ENCODE measurements around the gene PIEZO2.

DNA sequence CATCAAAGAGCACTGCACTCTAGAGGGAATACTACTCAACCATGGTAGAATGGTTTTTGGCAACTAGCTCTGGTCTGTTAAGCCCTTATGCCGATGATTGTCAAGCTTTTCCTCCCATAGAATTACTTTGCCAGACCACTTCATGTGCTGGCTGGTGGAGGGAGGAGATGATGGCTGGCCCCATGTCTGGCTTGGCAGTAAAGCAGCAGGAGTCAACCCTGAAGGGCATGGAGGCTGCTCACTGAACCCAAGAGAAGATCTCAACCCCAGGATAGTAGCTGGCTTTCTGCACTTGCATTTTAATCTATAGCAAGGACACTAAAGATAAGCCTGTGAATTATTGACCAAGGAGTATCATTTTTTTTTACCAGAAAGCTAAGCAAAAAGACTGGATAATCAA lies 309.9 kb downstream of the PIEZO2 start:
- TF ChIP-seq, protein P1, sequence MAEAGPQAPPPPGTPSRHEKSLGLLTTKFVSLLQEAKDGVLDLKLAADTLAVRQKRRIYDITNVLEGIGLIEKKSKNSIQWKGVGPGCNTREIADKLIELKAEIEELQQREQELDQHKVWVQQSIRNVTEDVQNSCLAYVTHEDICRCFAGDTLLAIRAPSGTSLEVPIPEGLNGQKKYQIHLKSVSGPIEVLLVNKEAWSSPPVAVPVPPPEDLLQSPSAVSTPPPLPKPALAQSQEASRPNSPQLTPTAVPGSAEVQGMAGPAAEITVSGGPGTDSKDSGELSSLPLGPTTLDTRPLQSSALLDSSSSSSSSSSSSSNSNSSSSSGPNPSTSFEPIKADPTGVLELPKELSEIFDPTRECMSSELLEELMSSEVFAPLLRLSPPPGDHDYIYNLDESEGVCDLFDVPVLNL (CRISPR knock-in tag; IDR thresholded peaks at IDR 0.05; ENCODE audit: borderline replicate concordance, low read depth) = no peak
- TF ChIP-seq, protein P2, sequence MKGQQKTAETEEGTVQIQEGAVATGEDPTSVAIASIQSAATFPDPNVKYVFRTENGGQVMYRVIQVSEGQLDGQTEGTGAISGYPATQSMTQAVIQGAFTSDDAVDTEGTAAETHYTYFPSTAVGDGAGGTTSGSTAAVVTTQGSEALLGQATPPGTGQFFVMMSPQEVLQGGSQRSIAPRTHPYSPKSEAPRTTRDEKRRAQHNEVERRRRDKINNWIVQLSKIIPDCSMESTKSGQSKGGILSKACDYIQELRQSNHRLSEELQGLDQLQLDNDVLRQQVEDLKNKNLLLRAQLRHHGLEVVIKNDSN (CRISPR knock-in tag; IDR thresholded peaks at IDR 0.05) = no peak
- TF ChIP-seq CREB1 (CRISPR knock-in tag; IDR thresholded peaks at IDR 0.05) (no peak), SMAD3 (CRISPR knock-in tag; IDR thresholded peaks at IDR 0.05; ENCODE audit: borderline replicate concordance) (no peak), OVOL2 (CRISPR knock-in tag; IDR thresholded peaks at IDR 0.05; ENCODE audit: borderline replicate concordance) (no peak), TCF7 (CRISPR knock-in tag; IDR thresholded peaks at IDR 0.05; ENCODE audit: low read depth) (no peak), NFYB (CRISPR knock-in tag; conservative IDR thresholded peaks at IDR 0.05; ENCODE audit: low read depth) (no peak)
- TF ChIP-seq, protein P3, sequence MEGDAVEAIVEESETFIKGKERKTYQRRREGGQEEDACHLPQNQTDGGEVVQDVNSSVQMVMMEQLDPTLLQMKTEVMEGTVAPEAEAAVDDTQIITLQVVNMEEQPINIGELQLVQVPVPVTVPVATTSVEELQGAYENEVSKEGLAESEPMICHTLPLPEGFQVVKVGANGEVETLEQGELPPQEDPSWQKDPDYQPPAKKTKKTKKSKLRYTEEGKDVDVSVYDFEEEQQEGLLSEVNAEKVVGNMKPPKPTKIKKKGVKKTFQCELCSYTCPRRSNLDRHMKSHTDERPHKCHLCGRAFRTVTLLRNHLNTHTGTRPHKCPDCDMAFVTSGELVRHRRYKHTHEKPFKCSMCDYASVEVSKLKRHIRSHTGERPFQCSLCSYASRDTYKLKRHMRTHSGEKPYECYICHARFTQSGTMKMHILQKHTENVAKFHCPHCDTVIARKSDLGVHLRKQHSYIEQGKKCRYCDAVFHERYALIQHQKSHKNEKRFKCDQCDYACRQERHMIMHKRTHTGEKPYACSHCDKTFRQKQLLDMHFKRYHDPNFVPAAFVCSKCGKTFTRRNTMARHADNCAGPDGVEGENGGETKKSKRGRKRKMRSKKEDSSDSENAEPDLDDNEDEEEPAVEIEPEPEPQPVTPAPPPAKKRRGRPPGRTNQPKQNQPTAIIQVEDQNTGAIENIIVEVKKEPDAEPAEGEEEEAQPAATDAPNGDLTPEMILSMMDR (IDR thresholded peaks at IDR 0.05) = no peak
- TF ChIP-seq, protein P4, sequence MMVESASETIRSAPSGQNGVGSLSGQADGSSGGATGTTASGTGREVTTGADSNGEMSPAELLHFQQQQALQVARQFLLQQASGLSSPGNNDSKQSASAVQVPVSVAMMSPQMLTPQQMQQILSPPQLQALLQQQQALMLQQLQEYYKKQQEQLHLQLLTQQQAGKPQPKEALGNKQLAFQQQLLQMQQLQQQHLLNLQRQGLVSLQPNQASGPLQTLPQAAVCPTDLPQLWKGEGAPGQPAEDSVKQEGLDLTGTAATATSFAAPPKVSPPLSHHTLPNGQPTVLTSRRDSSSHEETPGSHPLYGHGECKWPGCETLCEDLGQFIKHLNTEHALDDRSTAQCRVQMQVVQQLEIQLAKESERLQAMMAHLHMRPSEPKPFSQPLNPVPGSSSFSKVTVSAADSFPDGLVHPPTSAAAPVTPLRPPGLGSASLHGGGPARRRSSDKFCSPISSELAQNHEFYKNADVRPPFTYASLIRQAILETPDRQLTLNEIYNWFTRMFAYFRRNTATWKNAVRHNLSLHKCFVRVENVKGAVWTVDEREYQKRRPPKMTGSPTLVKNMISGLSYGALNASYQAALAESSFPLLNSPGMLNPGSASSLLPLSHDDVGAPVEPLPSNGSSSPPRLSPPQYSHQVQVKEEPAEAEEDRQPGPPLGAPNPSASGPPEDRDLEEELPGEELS (CRISPR knock-in tag; IDR thresholded peaks at IDR 0.05) = no peak
- TF ChIP-seq, protein P5, sequence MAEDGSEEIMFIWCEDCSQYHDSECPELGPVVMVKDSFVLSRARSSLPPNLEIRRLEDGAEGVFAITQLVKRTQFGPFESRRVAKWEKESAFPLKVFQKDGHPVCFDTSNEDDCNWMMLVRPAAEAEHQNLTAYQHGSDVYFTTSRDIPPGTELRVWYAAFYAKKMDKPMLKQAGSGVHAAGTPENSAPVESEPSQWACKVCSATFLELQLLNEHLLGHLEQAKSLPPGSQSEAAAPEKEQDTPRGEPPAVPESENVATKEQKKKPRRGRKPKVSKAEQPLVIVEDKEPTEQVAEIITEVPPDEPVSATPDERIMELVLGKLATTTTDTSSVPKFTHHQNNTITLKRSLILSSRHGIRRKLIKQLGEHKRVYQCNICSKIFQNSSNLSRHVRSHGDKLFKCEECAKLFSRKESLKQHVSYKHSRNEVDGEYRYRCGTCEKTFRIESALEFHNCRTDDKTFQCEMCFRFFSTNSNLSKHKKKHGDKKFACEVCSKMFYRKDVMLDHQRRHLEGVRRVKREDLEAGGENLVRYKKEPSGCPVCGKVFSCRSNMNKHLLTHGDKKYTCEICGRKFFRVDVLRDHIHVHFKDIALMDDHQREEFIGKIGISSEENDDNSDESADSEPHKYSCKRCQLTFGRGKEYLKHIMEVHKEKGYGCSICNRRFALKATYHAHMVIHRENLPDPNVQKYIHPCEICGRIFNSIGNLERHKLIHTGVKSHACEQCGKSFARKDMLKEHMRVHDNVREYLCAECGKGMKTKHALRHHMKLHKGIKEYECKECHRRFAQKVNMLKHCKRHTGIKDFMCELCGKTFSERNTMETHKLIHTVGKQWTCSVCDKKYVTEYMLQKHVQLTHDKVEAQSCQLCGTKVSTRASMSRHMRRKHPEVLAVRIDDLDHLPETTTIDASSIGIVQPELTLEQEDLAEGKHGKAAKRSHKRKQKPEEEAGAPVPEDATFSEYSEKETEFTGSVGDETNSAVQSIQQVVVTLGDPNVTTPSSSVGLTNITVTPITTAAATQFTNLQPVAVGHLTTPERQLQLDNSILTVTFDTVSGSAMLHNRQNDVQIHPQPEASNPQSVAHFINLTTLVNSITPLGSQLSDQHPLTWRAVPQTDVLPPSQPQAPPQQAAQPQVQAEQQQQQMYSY (CRISPR knock-in tag; IDR thresholded peaks at IDR 0.05) = no peak
- TF ChIP-seq, protein P6, sequence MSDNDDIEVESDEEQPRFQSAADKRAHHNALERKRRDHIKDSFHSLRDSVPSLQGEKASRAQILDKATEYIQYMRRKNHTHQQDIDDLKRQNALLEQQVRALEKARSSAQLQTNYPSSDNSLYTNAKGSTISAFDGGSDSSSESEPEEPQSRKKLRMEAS (CRISPR knock-in tag; IDR thresholded peaks at IDR 0.05) = no peak
- TF ChIP-seq, protein P7, sequence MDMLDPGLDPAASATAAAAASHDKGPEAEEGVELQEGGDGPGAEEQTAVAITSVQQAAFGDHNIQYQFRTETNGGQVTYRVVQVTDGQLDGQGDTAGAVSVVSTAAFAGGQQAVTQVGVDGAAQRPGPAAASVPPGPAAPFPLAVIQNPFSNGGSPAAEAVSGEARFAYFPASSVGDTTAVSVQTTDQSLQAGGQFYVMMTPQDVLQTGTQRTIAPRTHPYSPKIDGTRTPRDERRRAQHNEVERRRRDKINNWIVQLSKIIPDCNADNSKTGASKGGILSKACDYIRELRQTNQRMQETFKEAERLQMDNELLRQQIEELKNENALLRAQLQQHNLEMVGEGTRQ (CRISPR knock-in tag; IDR thresholded peaks at IDR 0.05) = no peak
- TF ChIP-seq, protein P8, sequence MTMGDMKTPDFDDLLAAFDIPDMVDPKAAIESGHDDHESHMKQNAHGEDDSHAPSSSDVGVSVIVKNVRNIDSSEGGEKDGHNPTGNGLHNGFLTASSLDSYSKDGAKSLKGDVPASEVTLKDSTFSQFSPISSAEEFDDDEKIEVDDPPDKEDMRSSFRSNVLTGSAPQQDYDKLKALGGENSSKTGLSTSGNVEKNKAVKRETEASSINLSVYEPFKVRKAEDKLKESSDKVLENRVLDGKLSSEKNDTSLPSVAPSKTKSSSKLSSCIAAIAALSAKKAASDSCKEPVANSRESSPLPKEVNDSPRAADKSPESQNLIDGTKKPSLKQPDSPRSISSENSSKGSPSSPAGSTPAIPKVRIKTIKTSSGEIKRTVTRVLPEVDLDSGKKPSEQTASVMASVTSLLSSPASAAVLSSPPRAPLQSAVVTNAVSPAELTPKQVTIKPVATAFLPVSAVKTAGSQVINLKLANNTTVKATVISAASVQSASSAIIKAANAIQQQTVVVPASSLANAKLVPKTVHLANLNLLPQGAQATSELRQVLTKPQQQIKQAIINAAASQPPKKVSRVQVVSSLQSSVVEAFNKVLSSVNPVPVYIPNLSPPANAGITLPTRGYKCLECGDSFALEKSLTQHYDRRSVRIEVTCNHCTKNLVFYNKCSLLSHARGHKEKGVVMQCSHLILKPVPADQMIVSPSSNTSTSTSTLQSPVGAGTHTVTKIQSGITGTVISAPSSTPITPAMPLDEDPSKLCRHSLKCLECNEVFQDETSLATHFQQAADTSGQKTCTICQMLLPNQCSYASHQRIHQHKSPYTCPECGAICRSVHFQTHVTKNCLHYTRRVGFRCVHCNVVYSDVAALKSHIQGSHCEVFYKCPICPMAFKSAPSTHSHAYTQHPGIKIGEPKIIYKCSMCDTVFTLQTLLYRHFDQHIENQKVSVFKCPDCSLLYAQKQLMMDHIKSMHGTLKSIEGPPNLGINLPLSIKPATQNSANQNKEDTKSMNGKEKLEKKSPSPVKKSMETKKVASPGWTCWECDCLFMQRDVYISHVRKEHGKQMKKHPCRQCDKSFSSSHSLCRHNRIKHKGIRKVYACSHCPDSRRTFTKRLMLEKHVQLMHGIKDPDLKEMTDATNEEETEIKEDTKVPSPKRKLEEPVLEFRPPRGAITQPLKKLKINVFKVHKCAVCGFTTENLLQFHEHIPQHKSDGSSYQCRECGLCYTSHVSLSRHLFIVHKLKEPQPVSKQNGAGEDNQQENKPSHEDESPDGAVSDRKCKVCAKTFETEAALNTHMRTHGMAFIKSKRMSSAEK (CRISPR knock-in tag; IDR thresholded peaks at IDR 0.05; ENCODE audit: borderline replicate concordance) = no peak
- TF ChIP-seq, protein P9, sequence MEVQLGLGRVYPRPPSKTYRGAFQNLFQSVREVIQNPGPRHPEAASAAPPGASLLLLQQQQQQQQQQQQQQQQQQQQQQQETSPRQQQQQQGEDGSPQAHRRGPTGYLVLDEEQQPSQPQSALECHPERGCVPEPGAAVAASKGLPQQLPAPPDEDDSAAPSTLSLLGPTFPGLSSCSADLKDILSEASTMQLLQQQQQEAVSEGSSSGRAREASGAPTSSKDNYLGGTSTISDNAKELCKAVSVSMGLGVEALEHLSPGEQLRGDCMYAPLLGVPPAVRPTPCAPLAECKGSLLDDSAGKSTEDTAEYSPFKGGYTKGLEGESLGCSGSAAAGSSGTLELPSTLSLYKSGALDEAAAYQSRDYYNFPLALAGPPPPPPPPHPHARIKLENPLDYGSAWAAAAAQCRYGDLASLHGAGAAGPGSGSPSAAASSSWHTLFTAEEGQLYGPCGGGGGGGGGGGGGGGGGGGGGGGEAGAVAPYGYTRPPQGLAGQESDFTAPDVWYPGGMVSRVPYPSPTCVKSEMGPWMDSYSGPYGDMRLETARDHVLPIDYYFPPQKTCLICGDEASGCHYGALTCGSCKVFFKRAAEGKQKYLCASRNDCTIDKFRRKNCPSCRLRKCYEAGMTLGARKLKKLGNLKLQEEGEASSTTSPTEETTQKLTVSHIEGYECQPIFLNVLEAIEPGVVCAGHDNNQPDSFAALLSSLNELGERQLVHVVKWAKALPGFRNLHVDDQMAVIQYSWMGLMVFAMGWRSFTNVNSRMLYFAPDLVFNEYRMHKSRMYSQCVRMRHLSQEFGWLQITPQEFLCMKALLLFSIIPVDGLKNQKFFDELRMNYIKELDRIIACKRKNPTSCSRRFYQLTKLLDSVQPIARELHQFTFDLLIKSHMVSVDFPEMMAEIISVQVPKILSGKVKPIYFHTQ (CRISPR knock-in tag; IDR thresholded peaks at IDR 0.05) = no peak
